ENCODE measurements around the gene PCBP3.

Gene PCBP3

DNA sequence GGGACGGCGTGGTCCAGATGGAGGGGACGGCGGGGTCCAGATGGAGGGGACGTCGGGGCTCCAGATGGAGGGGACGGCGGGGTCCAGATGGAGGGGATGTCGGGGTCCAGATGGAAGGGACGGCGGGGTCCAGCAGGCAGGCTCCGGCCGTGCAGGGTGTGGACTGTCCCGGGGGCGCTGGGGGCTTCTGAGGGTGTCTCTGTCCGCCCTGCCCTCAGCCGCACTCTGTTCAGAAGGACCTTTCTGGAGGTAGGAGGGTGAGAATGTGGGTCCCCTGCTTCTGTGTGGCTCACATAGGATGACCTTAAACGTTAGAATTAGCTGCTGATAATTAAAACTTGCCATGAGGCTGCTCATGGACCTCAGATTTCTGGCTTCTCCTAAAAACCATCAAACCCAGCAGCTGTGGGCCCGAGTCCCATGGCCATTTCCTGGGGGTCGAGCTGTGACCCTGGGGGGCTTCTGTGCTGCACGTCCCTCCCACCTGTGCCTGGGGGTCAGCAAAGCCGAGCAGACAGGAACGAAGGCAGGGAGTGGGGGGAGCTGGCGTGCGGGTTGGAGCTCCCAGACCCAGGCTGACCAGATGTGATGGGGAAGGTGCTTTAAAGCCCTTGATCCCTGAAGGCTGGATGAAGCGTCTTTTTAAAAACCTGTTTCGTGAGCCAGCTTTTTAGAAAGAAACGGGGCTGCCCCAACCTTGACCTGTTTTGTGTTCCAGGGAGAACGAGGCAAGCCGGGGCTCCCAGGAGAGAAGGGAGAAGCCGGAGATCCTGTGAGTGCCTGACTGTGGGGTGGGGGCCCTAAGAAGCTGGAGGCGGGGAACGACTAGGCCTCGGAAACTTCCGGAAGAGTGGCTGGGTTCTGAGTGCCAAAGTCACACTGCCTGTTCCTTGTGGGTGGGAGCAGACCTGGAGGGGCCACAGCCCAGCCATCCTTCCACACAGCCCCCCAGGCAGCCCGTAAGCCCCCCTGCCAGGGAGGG, 345.1 kb downstream of the PCBP3 start:
- no peak for DNase-seq

DNA sequence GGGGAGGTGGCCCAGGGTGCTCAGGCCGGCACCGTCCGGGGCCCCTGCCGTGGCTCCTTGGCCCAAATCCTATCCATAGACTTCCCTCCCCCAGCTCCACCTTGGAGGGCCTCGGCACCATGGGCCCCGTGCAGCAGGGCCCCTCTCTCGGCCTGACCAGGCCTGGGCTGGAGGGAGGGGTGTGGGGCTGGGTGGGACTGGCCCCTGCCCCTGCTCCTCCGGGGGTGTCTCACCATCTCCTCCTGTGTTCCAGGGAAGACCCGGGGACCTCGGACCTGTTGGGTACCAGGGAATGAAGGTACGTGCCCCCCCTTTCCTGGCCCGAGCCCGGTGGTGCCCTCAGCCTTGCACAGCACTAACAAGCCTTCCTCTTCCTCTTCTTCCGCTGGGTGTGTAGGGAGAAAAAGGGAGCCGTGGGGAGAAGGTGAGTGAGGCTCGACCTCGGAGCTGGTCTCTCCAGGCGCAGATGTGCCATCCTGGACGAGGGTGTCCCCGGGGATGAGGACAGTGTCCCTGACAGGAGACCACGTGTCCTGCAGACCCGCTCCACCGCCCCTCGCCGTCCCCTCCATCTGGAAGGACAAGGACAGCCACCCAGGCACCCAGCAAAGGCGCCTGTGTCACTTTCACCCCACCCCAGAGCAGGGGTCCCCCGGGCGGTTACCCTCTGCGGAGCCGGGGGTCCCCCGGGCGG, 346.0 kb downstream of the PCBP3 start:
- no peak for DNase-seq

DNA sequence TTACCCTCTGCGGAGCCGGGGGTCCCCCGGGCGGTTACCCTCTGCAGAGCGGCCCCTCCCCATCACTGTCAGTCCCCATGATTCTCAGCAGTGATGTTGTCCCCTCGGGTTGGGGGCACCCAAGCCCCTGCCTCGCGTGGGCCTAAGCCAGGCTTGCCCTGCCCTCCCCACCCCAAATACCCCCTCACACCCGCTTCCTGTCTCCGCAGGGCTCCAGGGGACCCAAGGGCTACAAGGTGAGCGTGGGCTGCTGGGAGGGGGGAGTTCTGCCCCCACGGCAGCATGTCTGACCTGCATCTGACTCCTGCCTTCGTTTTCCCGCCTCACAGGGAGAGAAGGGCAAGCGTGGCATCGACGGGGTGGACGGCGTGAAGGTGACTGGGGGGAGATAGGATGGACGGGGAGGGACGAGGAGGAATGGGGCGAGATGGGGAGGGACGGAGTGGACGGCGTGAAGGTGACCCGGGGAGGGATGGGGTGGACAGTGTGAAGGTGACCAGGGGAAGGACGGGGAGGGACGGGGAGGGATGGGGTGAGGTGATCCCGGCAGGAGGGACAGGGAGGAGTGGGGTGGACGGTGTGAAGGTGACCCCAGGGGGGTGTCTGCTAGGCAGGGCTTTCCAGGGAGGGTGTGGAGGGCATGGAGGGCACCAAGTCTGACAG, 346.7 kb downstream of the PCBP3 start:
- DNase-seq = no peak

DNA sequence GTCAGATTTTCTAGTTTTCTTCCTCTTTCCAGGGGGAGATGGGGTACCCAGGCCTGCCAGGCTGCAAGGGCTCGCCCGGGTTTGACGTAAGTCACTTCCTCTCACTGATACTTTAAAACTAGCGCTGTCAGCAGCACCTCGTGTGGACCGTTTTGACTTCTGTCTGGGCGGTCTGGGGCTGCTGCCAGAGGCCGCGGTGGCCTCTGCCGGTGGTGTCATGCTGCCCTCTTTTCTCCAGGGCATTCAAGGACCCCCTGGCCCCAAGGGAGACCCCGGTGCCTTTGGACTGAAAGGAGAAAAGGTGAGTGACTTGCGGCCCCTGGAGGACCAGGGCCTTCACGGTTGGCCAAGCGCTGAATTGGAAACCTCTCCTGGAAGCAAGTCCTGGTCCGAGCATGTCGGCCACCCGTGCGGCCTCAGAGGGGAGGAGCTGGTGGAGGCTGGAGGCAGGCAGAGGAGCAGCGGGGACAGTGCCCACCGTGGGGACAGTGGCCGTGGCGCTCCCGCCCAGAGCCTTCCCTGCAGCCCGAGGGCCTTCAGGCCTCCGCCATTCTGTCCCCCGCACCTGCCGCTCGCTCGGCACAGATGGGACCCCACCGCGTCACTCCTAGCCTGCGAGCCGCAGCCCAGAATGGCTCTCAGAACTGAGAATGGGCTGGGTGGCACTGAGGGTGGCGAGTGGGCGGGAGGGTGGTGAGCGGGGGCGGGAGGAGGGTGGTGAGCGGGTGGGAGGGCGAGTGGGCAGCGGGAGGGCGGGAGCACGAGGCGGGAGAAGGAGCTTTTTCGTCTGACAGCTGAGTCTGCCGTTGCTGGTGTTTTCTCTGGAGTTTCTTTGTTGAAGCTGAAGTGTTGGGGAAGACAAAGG, 347.4 kb downstream of the PCBP3 start:
- DNase-seq = no peak

DNA sequence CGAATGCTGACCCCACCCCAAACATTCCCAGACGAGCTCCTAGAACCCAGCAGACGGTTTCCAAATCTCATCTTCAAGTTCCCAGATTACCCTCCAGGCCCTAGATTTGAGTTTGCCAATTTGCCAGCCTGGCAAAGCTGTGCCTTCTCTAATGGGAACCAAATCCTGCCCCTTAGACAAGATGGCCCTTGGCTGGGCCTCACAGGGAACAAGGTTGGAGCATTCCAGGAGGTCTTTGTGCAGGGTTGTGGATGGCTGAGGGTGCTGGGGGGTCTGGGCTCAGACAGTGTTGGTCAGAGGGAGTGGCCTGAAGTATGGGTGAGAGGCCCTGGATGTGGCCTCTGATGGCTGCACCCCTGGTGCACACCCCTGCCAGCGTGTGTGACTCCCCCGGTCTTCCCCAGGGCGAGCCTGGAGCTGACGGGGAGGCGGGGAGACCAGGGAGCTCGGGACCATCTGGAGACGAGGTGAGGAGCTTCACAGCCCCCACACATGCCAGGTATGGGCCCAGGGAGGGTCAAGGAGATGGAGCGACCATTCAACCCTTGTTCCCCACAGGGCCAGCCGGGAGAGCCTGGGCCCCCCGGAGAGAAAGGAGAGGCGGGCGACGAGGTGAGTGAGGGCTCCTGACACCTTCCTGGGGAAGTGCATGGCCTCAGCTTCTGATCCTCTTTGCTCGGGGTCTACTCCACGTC, 348.2 kb downstream of the PCBP3 start:
- no peak for DNase-seq

All from CD4-positive, alpha-beta T cell treated with Interleukin-1 beta for 1 hour (primary cell).